Trophoblast cell (in vitro differentiated cells and primary cell): ENCODE measurements around the gene SLC4A2.
A peak's percentile ranks its signal among the peaks of the same experiment; 100 is the strongest.

ENCODE experiments used
- DNase-seq, 2 donors: peaks; one replicate each; pipeline ENCODE4 v3.0.0-alpha.2; 2016
- H2AFZ ChIP-seq: 2 replicates; pipeline ENCODE4 v1.6.1; 2013; ENCODE audit warnings: low read length, moderate library complexity, mild to moderate bottlenecking; ENCODE audit not compliant: insufficient read depth, poor library complexity
- H2AK5ac ChIP-seq: 2 replicates; pipeline ENCODE4 v1.6.1; 2013; ENCODE audit warnings: mild to moderate bottlenecking, low read length
- H2BK120ac ChIP-seq: 2 replicates; pipeline ENCODE4 v1.6.1; 2013; ENCODE audit warnings: low read length, mild to moderate bottlenecking, moderate library complexity; ENCODE audit not compliant: insufficient read depth, poor library complexity
- H2BK12ac ChIP-seq: 2 replicates; pipeline ENCODE4 v1.6.1; 2013; ENCODE audit warnings: mild to moderate bottlenecking, low read length, moderate library complexity
- H2BK5ac ChIP-seq: 2 replicates; pipeline ENCODE4 v1.6.1; 2013; ENCODE audit warnings: low read length, low read depth, moderate library complexity, mild to moderate bottlenecking; ENCODE audit not compliant: poor library complexity
- H3K14ac ChIP-seq: 2 replicates; pipeline ENCODE4 v1.6.1; 2013; ENCODE audit warnings: mild to moderate bottlenecking, low read length
- H3K18ac ChIP-seq: 2 replicates; pipeline ENCODE4 v1.6.1; 2013; ENCODE audit warnings: mild to moderate bottlenecking, low read length
- H3K23ac ChIP-seq: 2 replicates; pipeline ENCODE4 v1.6.1; 2013; ENCODE audit warnings: low read length
- H3K27ac ChIP-seq: 2 replicates; pipeline ENCODE4 v1.5.1; 2013; ENCODE audit warnings: low read depth, mild to moderate bottlenecking, inconsistent platforms, low read length, moderate library complexity
- H3K27me3 ChIP-seq: 2 replicates; pipeline ENCODE4 v1.6.1; 2013; ENCODE audit warnings: inconsistent platforms, mild to moderate bottlenecking, low read length, moderate library complexity; ENCODE audit not compliant: insufficient read depth
- H3K36me3 ChIP-seq, 2 experiments: 1 replicate in 1 of 2; 2 replicates in 1 of 2; pipeline ENCODE4 v1.6.1; 2013; ENCODE audit warnings: low read length in 2 of 2, mild to moderate bottlenecking in 2 of 2, moderate library complexity in 1 of 2; ENCODE audit not compliant: insufficient read depth in 2 of 2, control insufficient read depth in 1 of 2
- H3K4ac ChIP-seq: 2 replicates; pipeline ENCODE4 v1.6.1; 2013; ENCODE audit warnings: low read depth, mild to moderate bottlenecking, low read length, moderate library complexity
- H3K4me1 ChIP-seq, 2 experiments: 1 replicate in 1 of 2; 2 replicates in 1 of 2; pipeline ENCODE4 v1.6.1; 2013; ENCODE audit warnings: low read length in 2 of 2, mild to moderate bottlenecking in 2 of 2, moderate library complexity in 1 of 2; ENCODE audit not compliant: insufficient read depth in 2 of 2, control insufficient read depth in 1 of 2
- H3K4me2 ChIP-seq: 2 replicates; pipeline ENCODE4 v1.6.1; 2013; ENCODE audit warnings: inconsistent platforms, mild to moderate bottlenecking, low read length, moderate library complexity
- H3K4me3 ChIP-seq: 2 replicates; pipeline ENCODE4 v1.5.1; 2013; ENCODE audit warnings: mild to moderate bottlenecking, low read depth, low read length, inconsistent platforms
- H3K79me1 ChIP-seq: one replicate; pipeline ENCODE4 v1.6.1; 2013; ENCODE audit warnings: low read length
- H3K79me2 ChIP-seq: 2 replicates; pipeline ENCODE4 v1.6.1; 2013; ENCODE audit warnings: low read length, mild to moderate bottlenecking; ENCODE audit not compliant: control insufficient read depth, insufficient read depth, poor library complexity
- H3K9ac ChIP-seq: 2 replicates; pipeline ENCODE4 v1.6.1; 2013; ENCODE audit warnings: mild to moderate bottlenecking, low read length
- H3K9me3 ChIP-seq: 2 replicates; pipeline ENCODE4 v1.6.1; 2013; ENCODE audit warnings: low read depth, mild to moderate bottlenecking, control low read depth, inconsistent platforms, low read length; ENCODE audit not compliant: insufficient read depth
- H4K12ac ChIP-seq: 2 replicates; pipeline ENCODE4 v1.6.1; 2013; ENCODE audit warnings: low read depth, mild to moderate bottlenecking, low read length, moderate library complexity
- H4K8ac ChIP-seq: 2 replicates; pipeline ENCODE4 v1.6.1; 2013; ENCODE audit warnings: low read depth, mild to moderate bottlenecking, low read length, moderate library complexity
- H4K91ac ChIP-seq: one replicate; pipeline ENCODE4 v1.6.1; 2013; ENCODE audit warnings: low read depth, mild to moderate bottlenecking, low read length, moderate library complexity
- WGBS: extraction: QIAGEN DNeasy Blood & Tissue Kit; methylation state at CpG from one replicate; pipeline ENCODE4 v1.1.7; 2013; ENCODE audit warnings: missing lambda C conversion rate; ENCODE audit not compliant: insufficient read length, insufficient coverage; ENCODE audit errors: extremely low coverage; 5-methylcytosine and 5-hydroxymethylcytosine counted together

SLC4A2 gene

DNA sequence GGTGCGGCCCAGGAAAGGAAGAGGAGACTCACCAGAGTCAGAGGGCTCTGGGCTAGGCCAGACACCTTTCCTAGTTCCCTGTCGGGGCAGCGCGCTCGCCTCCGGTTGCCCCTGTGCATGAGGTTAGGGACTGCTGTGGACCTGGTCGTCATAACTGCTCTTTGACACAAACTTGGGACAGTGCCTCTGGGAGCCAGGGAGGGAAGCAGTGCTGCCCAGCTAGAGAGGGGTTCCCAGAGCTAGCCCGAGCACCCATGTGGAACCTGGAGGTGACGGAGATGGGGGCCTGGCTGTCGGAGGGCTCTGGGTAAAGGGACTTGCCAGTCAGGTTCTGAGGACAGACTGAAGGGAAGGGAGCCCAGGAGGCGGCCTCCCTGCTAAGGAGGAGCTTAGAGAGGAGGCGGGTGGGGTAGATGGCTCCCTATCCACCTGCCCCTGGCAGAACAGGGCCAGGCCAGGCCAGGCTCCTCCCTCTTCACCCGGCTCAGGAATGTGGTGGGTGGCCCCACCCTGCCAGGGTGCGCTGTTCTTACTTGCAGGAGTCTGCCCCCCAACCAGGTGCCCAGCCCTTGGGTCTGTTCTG is 56.5 kb downstream of the SLC4A2 start:
- WGBS = no CpG with 5 or more reads among the region's 14 CpGs
- Histone ChIP-seq H3K9me3 (no peaks in the 10 kb centered on the region), H2BK120ac (peak overlapping the region; percentile 9), H4K8ac (peak overlapping the region; percentile 7), H3K4me1 (peaks cover 26 to 33% of the 10 kb centered on the region in 2 experiments), H3K79me1 (peaks cover 24% of the 10 kb centered on the region), H2AK5ac (peak overlapping the region; percentile 3), H3K79me2 (peaks cover 25% of the 10 kb centered on the region), H3K18ac (peak overlapping the region; percentile 62), H4K91ac (peak overlapping the region; percentile 97), H2BK12ac (no peak overlapping the region), H3K23ac (no peak overlapping the region), H3K27me3 (no peaks in the 10 kb centered on the region), H3K14ac (peak overlapping the region; percentile 36), H4K12ac (no peak overlapping the region), H2BK5ac (peak overlapping the region; percentile 37), H3K4ac (peak overlapping the region; percentile 17), H3K9ac (peak overlapping the region; percentile 87), H3K4me3 (peak overlapping the region; percentile 80), H3K4me2 (peak overlapping the region; percentile 84), H2AFZ (no peak overlapping the region), H3K36me3 (peaks cover 45% of the 10 kb centered on the region in 2 experiments), H3K27ac (peak overlapping the region; percentile 100)
- peak in 1 of 2 donors; percentile 6 for DNase-seq

DNA sequence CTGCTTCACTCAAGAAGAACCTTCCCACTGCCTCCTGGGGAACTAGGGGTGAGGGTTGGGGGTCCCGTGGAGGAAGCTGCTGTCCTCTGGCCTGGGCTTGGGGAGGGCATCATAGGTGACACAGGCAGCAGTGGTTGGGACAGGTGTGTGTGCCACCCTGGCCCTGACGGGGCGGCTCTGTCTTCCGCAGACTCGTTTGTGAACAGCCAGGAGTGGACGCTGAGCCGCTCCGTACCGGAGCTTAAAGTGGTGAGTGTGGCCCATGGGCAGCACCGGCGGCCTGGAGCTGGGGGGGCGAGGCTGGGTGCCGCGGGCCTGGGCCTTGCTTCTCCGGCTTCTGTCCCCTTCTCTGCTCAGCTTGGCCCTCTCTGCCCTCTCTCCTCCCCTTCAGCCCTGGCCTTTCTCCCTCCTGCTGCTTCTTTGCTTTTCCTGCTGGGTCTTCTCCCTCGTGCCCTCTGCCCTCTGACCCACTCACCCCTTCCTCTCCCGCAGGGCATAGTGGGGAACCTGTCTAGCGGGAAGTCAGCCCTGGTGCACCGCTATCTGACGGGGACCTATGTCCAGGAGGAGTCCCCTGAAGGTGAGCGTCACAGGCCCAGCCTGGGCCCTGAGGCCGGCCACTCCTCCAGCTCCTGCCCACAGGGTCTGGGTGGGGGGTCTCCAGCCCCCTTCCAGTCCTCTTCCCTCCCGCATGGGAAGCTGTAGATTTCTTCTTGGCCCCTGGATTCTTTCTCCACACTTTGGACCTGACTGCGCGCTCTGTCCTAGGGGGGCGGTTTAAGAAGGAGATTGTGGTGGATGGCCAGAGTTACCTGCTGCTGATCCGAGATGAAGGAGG is 57.4 kb downstream of the SLC4A2 start:
- Histone ChIP-seq H4K91ac (no peak overlapping the region), H3K4me1 (peaks cover 23 to 31% of the 10 kb centered on the region in 2 experiments), H3K4me2 (peak overlapping the region; percentile 84), H3K14ac (peak overlapping the region; percentile 0), H3K18ac (peak overlapping the region; percentile 26), H3K4me3 (no peak overlapping the region), H2AFZ (no peak overlapping the region), H3K36me3 (peaks cover 53 to 54% of the 10 kb centered on the region in 2 experiments), H2BK5ac (no peak overlapping the region), H4K8ac (no peak overlapping the region), H2BK12ac (no peak overlapping the region), H3K23ac (no peak overlapping the region), H3K79me2 (peaks cover 23% of the 10 kb centered on the region), H3K27ac (no peak overlapping the region), H3K9ac (no peak overlapping the region), H2AK5ac (no peak overlapping the region), H3K27me3 (no peaks in the 10 kb centered on the region), H3K9me3 (no peaks in the 10 kb centered on the region), H3K4ac (peak overlapping the region; percentile 17), H4K12ac (no peak overlapping the region), H2BK120ac (no peak overlapping the region), H3K79me1 (peaks cover 23% of the 10 kb centered on the region)
- no CpG with 5 or more reads among the region's 27 CpGs for WGBS
- DNase-seq = no peak

DNA sequence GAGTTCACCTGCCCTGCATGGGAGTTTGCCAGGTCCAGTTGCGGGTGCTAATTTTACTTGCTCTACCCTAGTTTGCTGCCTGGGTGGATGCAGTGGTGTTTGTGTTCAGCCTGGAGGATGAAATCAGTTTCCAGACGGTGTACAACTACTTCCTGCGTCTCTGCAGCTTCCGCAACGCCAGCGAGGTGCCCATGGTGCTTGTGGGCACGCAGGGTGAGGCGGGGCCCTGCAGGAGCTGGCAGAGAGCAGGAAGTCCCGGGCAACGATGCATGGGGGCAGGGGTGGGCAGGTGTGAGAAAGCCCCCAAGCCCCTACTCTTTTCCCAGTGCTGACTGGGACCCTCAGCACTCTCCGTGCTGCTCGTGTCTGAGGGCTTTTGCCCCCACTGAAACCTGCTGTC is 58.2 kb downstream of the SLC4A2 start:
- H3K18ac ChIP-seq = no peak overlapping the region
- no peak overlapping the region for H3K9ac ChIP-seq
- H3K79me2 ChIP-seq = peaks cover 23% of the 10 kb centered on the region
- no peak overlapping the region for H2BK5ac ChIP-seq
- H3K14ac ChIP-seq = no peak overlapping the region
- H4K8ac ChIP-seq = no peak overlapping the region
- H2AK5ac ChIP-seq = no peak overlapping the region
- no peak overlapping the region for H4K12ac ChIP-seq
- no peak overlapping the region for H3K27ac ChIP-seq
- no peak overlapping the region for H2BK12ac ChIP-seq
- peaks cover 23% of the 10 kb centered on the region for H3K79me1 ChIP-seq
- WGBS = no CpG with 5 or more reads among the region's 12 CpGs
- H3K36me3 ChIP-seq = peaks cover 61% of the 10 kb centered on the region in 2 experiments
- no peak for DNase-seq
- no peak overlapping the region for H3K4me3 ChIP-seq
- H3K23ac ChIP-seq = no peak overlapping the region
- H3K9me3 ChIP-seq = no peaks in the 10 kb centered on the region
- H3K27me3 ChIP-seq = no peaks in the 10 kb centered on the region
- H3K4ac ChIP-seq = peak overlapping the region; percentile 16
- no peak overlapping the region for H2BK120ac ChIP-seq
- no peak overlapping the region for H2AFZ ChIP-seq
- H3K4me2 ChIP-seq = no peak overlapping the region
- no peak overlapping the region for H4K91ac ChIP-seq
- H3K4me1 ChIP-seq = peaks cover 23 to 29% of the 10 kb centered on the region in 2 experiments

DNA sequence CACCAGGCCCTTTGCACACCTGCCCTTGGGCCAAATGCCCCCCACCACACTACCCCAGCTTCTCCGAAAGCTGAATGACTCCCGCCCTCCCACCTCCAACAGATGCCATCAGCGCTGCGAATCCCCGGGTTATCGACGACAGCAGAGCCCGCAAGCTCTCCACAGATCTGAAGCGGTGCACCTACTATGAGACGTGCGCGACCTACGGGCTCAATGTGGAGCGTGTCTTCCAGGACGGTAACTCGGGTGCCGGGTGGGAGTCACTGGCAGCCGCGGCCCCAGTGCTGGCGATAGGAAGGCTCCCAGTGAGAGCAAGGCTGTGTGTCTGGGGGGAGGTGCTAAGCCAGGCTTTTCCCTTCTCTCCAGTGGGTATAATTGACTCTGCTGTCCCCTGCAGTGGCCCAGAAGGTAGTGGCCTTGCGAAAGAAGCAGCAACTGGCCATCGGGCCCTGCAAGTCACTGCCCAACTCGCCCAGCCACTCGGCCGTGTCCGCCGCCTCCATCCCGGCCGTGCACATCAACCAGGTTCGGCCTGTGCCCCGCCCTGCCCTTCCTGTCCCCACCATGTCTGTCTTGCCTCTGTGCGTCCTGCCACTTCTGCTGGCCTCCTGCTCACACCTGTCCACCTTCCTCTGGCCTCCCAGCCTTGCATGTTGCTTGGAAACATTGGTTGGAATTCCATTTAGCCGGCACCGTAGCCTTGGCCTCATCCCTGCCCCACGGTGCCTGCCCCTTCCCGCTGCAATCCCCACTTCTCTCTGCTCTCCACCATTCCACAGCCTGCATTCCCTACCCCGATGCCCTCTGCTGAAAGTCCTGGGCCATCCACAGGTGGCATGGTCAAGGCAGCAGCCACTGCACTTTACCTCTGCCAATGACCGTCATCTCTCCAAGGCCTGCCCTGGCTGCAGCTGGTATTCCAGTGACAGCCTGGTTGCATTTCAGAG is 59.0 kb downstream of the SLC4A2 start:
- no peak overlapping the region for H2BK120ac ChIP-seq
- H3K14ac ChIP-seq = no peak overlapping the region
- H4K12ac ChIP-seq = no peak overlapping the region
- no peak overlapping the region for H3K27ac ChIP-seq
- H3K4ac ChIP-seq = no peak overlapping the region
- H2AK5ac ChIP-seq = no peak overlapping the region
- no peak overlapping the region for H3K23ac ChIP-seq
- DNase-seq = no peak
- peaks cover 18% of the 10 kb centered on the region for H3K79me1 ChIP-seq
- H3K9me3 ChIP-seq = peaks cover 2% of the 10 kb centered on the region
- no peak overlapping the region for H2BK12ac ChIP-seq
- no peaks in the 10 kb centered on the region for H3K27me3 ChIP-seq
- no peak overlapping the region for H4K91ac ChIP-seq
- WGBS = no CpG with 5 or more reads among the region's 38 CpGs
- peaks cover 18 to 22% of the 10 kb centered on the region in 2 experiments for H3K4me1 ChIP-seq
- H4K8ac ChIP-seq = no peak overlapping the region
- no peak overlapping the region for H2AFZ ChIP-seq
- H3K18ac ChIP-seq = no peak overlapping the region
- H3K79me2 ChIP-seq = peaks cover 21% of the 10 kb centered on the region
- no peak overlapping the region for H3K9ac ChIP-seq
- H3K4me3 ChIP-seq = no peak overlapping the region
- H3K4me2 ChIP-seq = no peak overlapping the region
- H3K36me3 ChIP-seq = peaks cover 69 to 70% of the 10 kb centered on the region in 2 experiments
- H2BK5ac ChIP-seq = no peak overlapping the region
